Kidney (tissue), 14 donors: ENCODE measurements around the gene SHD. TPM values are rescaled to one million over a fixed set of nuclear protein-coding genes. Genes with fewer than 3 reads are reported as not detected.

Source experiments
- DNase-seq, 5 donors: peaks; one replicate each; pipeline ENCODE4 v3.0.0-alpha.2; 2013 to 2020
- FAIRE-seq: peaks from 2 replicates; lab custom pipeline; 2012; peaks lifted over from hg19 to GRCh38; lab: Jason Lieb, UNC
- H3K27ac ChIP-seq, 2 donors: one replicate each; pipeline ENCODE4 v1.7.0; 2013; ENCODE audit warnings: low read depth in 2 of 2, low read length in 2 of 2, inconsistent platforms in 1 of 2
- H3K27me3 ChIP-seq: one replicate; pipeline ENCODE4 v1.7.1; 2013; ENCODE audit warnings: low read length, inconsistent platforms; ENCODE audit not compliant: control insufficient read depth, insufficient read depth
- H3K36me3 ChIP-seq, 3 donors: one replicate each; pipeline versions ENCODE4 v1.7.0 to v1.7.1; 2013; ENCODE audit warnings: low read length in 3 of 3, control low read depth in 1 of 3, inconsistent platforms in 1 of 3; ENCODE audit not compliant: insufficient read depth in 3 of 3, control insufficient read depth in 2 of 3
- H3K4me1 ChIP-seq, 3 donors: one replicate each; pipeline versions ENCODE4 v1.7.0 to v1.7.1; 2013; ENCODE audit warnings: low read length in 3 of 3, inconsistent platforms in 1 of 3, low read depth in 1 of 3; ENCODE audit not compliant: control insufficient read depth in 2 of 3, insufficient read depth in 2 of 3
- H3K4me3 ChIP-seq, 3 donors: one replicate each; pipeline versions ENCODE4 v1.7.0 to v1.8.1; 2013; ENCODE audit warnings: low read length in 3 of 3, control low read depth in 1 of 3, inconsistent platforms in 1 of 3
- H3K9ac ChIP-seq, 3 donors: one replicate each; pipeline versions ENCODE4 v1.7.0 to v1.7.1; 2013; ENCODE audit warnings: low read length in 3 of 3, control low read depth in 1 of 3, inconsistent platforms in 1 of 3
- H3K9me3 ChIP-seq, 3 donors: one replicate each; pipeline versions ENCODE4 v1.7.0 to v1.7.1; 2013; ENCODE audit warnings: low read length in 3 of 3, control low read depth in 1 of 3, inconsistent platforms in 1 of 3; ENCODE audit not compliant: control insufficient read depth in 2 of 3, insufficient read depth in 1 of 3
- CTCF ChIP-seq: IDR thresholded peaks from 3 replicates; pipeline ENCODE4 v1.5.1; 2012; ENCODE audit warnings: mild to moderate bottlenecking, moderate library complexity, borderline replicate concordance; ENCODE audit not compliant: insufficient read depth; ENCODE audit errors: extremely low read depth
- intact Hi-C: fragments of 100-400 bp; cut with DNase I; formaldehyde crosslinking; loops from one replicate; pipeline ENCODE4 v1.11.1; 2022
- polyA plus RNA-seq: library from polyadenylated mRNA; stranded (reverse); fragments of 350-450 nt; fragmentation: Illumina TruSeq; extraction: RNeasy Lipid Tissue Mini Kit (QIAGEN cat#74804); gene quantifications from one replicate; pipeline ENCODE4 v1.2.3, GENCODE V29; 2014; ENCODE audit warnings: low read depth, low replicate concordance; ENCODE audit not compliant: insufficient read depth
- total RNA-seq: library from RNA; stranded (reverse); fragmentation: NEBNext Ultra II Directional; extraction: Animal tissue kit (Norgen Biotek cat#: 25700); gene quantifications from one replicate; pipeline ENCODE4 v1.2.1, GENCODE V29; 2021
- donor health status: control.
- donor health status: control.
- donor health status: control.
- donor health status: control.
- donor health status: control.
- donor health status: DM: yes; HTN: yes; CAD: no.
- donor health status: Normal renal cell carcinoma (clear cell type).

The SHD gene
- total and polyA plus RNA-seq, 2 donors from 2014 or later = not detected

DNA sequence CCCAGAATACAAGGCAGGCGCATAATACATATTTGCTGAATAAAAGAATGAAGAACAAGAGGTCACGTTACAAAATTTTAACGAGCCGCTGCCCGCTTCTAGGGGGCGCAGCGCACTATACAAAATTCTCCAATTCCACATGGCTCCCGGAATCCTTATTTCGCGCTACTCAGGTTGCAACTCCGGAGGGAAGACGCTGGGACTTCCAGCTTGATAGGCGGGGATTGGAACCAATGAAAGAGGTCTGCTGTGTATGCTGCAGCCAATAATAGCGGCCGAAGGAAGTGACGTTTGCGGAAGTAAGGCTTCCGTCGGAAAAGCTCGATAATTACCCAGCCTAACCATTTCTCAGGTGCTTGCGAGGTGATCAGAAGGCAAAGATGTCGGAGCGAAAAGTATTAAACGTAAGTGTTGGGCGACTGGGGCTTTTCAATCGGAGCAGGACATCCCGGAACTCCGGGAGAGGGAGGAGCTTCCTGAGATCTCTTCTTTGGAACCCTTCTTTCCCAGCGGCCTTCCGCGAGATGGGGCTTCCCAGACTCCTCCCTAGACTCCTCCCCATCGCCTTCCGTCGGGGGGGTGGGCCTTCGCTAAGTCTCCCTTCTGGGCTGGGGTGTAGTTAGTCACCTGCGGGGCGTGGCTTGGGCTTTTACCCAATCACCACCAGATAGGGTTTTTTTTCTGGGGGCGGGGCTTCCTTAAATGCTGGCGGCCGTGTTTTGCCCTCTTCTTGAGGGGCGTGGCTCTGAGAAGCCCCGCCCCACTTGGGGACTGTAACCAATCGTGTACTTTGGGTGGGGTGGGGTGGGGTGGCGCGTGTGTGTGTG is 32.1 kb upstream of the SHD start, which contains the start of gene YJU2:
TSS of gene YJU2 (plus strand) at position 314 of the 827 bp plus-strand sequence. CDS start at position 381, 67 bp downstream.
- peaks cover 2 to 24% (median 14%) of the 10 kb centered on the region in 3 donors for H3K36me3 ChIP-seq
- FAIRE-seq (peak; percentile 35), DNase-seq (peak; percentile 99 to 100 (median 100))
- no peaks in the 10 kb centered on the region for H3K27me3 ChIP-seq
- intact Hi-C loops = no loop called here
- peak within 1 kb of the TSS; percentile 92 to 97 for H3K27ac ChIP-seq
- H3K4me3 ChIP-seq = peak within 1 kb of the TSS; percentile 95 to 100 (median 100)
- peak within 1 kb of the TSS; percentile 80 to 99 (median 94) for H3K9ac ChIP-seq
- H3K4me1 ChIP-seq = peaks cover 0 to 5% (median 4%) of the 10 kb centered on the region in 3 donors
- peak; percentile 46 for TF ChIP-seq CTCF
- no peaks in the 10 kb centered on the region for H3K9me3 ChIP-seq

DNA sequence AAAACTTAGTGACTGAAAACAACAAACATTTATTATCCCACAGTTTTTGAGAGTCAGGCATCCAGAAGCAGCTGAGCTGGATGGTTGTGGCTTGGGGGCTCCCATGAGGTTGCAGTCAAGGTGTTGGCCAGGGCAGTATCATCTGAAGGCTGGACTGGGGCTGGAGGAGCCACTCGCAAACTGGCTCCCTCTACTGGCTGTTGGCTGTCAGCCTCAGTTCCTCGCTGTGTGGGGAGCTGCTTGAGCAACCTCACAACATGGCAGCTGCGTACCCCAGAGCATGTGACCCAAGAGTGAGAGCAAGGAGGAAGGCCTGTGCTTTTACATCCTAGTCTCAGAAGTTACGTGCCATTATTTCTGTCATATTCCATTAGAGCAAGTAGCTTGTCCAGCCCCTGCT is 22.5 kb upstream of the SHD start:
- no peaks in the 10 kb centered on the region for H3K27me3 ChIP-seq
- no peak overlapping the region for H3K9ac ChIP-seq
- no peak for FAIRE-seq
- intact Hi-C loops = no loop called here
- peaks cover 0 to 4% (median 0%) of the 10 kb centered on the region in 3 donors for H3K9me3 ChIP-seq
- no peak overlapping the region for H3K27ac ChIP-seq
- no peak for TF ChIP-seq CTCF
- no peak for DNase-seq
- peaks cover 9 to 41% (median 32%) of the 10 kb centered on the region in 3 donors for H3K36me3 ChIP-seq
- H3K4me1 ChIP-seq = no peaks in the 10 kb centered on the region
- H3K4me3 ChIP-seq = no peak overlapping the region

- Histone ChIP-seq H3K4me1 (no peaks in the 10 kb centered on the region), H3K4me3 (no peak overlapping the region), H3K9me3 (peaks cover 0 to 4% (median 0%) of the 10 kb centered on the region in 3 donors), H3K27ac (no peak overlapping the region), H3K9ac (no peak overlapping the region), H3K36me3 (peaks cover 9 to 36% (median 32%) of the 10 kb centered on the region in 3 donors), H3K27me3 (no peaks in the 10 kb centered on the region)
- TF ChIP-seq CTCF = no peak
- DNase-seq = no peak
- intact Hi-C loops = no loop called here
- no peak for FAIRE-seq
Measured at GRCh38 chr19:4257025-4257424, 22.0 kb upstream of the SHD start.
